Lower lobe of right lung (tissue), 2 donors: ENCODE data around the gene CHSY3. TPM values are rescaled to one million over a fixed set of nuclear protein-coding genes. Genes with fewer than 3 reads are reported as not detected.

Source experiments
- ATAC-seq, 2 donors: fragments of 200-7000 bp; cut with Tn5 transposase; one replicate each; pipeline ENCODE4 v1.9.1; 2020 to 2022; ENCODE audit warnings: mild to moderate bottlenecking in 2 of 2, moderate library complexity in 2 of 2
- DNase-seq: peaks from one replicate; pipeline ENCODE4 v3.0.0-alpha.2; 2020
- H3K27ac ChIP-seq: fragments of 200-600 bp; one replicate; pipeline ENCODE4 v1.8.0; 2022
- H3K27me3 ChIP-seq: fragments of 200-600 bp; one replicate; pipeline ENCODE4 v1.8.0; 2022; ENCODE audit warnings: low read depth
- H3K36me3 ChIP-seq: fragments of 200-600 bp; one replicate; pipeline ENCODE4 v1.8.0; 2022; ENCODE audit warnings: mild to moderate bottlenecking
- H3K4me1 ChIP-seq: fragments of 200-600 bp; one replicate; pipeline ENCODE4 v1.8.0; 2022
- H3K4me3 ChIP-seq: fragments of 200-600 bp; one replicate; pipeline ENCODE4 v1.8.0; 2022; ENCODE audit warnings: mild to moderate bottlenecking
- H3K9me3 ChIP-seq: fragments of 200-600 bp; one replicate; pipeline ENCODE4 v1.8.0; 2022
- CTCF ChIP-seq: fragments of 200-600 bp; IDR thresholded peaks from one replicate; pipeline ENCODE4 v1.8.0; 2022; ENCODE audit warnings: antibody characterized with exemption, mild to moderate bottlenecking
- intact Hi-C: fragments of 100-400 bp; cut with DNase I; formaldehyde crosslinking; loops from one replicate; pipeline ENCODE4 v1.11.0; 2022
- total RNA-seq: library from RNA; stranded (reverse); fragmentation: NEBNext Ultra II Directional; extraction: Animal tissue kit (Norgen Biotek cat#: 25700); gene quantifications from one replicate; pipeline ENCODE4 v1.2.1, GENCODE V29; 2021
- donor health status: DM: no; HTN: yes; CAD: no; lungs with severe emphysema.

The CHSY3 gene
- total RNA-seq, 1 donor from 2014 or later, result 4.7 TPM

- ATAC-seq, result no peak
- H3K4me1 ChIP-seq, result no peaks in the 10 kb centered on the region
- H3K27ac ChIP-seq, result no peak overlapping the region
- H3K9me3 ChIP-seq, result no peaks in the 10 kb centered on the region
- H3K27me3 ChIP-seq, result no peaks in the 10 kb centered on the region
- H3K36me3 ChIP-seq, result no peaks in the 10 kb centered on the region
- TF ChIP-seq CTCF, result no peak
- no peak for DNase-seq
- intact Hi-C loops, result no loop called here
- no peak overlapping the region for H3K4me3 ChIP-seq
Measured at GRCh38 chr5:130021876-130022275, 117.6 kb downstream of the CHSY3 start.

DNA sequence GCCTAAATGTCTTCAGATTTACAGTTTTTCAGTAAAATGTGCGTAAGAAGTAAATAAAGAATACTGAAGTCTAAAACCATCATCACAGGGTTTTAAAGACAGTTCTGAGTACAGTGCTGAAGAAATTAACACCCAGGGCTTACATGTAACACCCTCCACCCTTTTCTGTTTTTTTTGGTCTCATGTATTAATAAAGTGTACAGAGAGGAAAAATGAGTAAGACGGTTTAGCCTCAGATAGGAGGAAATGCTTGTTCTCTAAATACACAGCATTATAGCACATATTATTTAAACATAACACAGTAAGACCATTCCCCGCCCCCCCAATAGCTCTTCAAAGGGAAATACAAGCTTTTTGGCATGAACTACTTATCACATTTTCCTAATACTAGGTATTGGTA is 119.3 kb downstream of the CHSY3 start:
- no peak overlapping the region for H3K27ac ChIP-seq

DNA sequence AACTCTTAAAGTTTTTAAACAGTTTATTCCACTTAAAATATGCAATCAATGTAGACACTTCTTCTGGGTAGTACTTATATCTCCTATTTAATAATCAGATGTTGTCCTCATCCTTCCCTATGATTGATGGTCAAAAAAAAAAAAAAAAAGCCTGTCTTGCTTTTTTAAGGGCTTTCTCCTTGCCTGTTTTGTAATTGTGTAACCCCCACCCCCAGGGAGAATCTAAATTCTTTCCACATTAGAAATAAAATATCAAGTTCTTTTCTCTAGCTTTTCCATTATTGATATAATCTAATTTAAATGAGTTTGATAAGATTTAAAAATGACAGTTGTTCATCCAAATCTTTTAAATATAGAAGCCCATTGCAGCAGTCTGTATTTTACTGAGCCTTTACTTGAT is 119.7 kb downstream of the CHSY3 start:
- Histone ChIP-seq H3K4me3 (no peak overlapping the region), H3K27me3 (no peaks in the 10 kb centered on the region), H3K36me3 (no peaks in the 10 kb centered on the region), H3K4me1 (no peaks in the 10 kb centered on the region), H3K9me3 (no peaks in the 10 kb centered on the region), H3K27ac (no peak overlapping the region)
- TF ChIP-seq CTCF, result no peak
- intact Hi-C loops, result no loop called here
- ATAC-seq (no peak), DNase-seq (no peak)

More for the DNA sequence above, 119.3 kb downstream of the CHSY3 start:
- Histone ChIP-seq H3K27me3 (no peaks in the 10 kb centered on the region), H3K4me1 (no peaks in the 10 kb centered on the region), H3K36me3 (no peaks in the 10 kb centered on the region), H3K9me3 (no peaks in the 10 kb centered on the region), H3K4me3 (no peak overlapping the region)
- TF ChIP-seq CTCF, result no peak
- no peak for DNase-seq
- no peak for ATAC-seq
- intact Hi-C loops, result no loop called here

DNA sequence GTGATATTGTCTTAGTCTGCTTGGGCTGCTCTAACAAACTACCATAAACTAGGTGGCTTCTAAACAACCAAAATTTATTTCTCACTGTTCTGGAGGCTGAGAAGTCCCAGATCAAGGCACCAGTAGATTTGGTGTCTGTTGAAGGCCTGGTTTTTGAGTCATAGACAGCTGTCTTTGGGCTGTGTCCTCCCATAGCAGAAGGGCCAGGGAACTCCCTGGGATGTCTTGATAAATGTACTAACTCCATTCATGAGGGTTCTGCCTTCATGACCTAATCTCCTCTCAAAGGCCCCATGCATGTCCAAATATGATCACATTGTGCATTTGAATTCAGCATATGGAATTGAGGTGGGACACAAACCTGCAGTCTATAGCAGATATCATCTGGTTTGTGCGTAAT is 121.2 kb downstream of the CHSY3 start:
- Histone ChIP-seq H3K27me3 (no peaks in the 10 kb centered on the region), H3K9me3 (no peaks in the 10 kb centered on the region), H3K36me3 (no peaks in the 10 kb centered on the region), H3K4me3 (no peak overlapping the region), H3K27ac (no peak overlapping the region), H3K4me1 (no peaks in the 10 kb centered on the region)
- no peak for DNase-seq
- ATAC-seq, result no peak
- intact Hi-C loops, result no loop called here
- no peak for TF ChIP-seq CTCF

DNA sequence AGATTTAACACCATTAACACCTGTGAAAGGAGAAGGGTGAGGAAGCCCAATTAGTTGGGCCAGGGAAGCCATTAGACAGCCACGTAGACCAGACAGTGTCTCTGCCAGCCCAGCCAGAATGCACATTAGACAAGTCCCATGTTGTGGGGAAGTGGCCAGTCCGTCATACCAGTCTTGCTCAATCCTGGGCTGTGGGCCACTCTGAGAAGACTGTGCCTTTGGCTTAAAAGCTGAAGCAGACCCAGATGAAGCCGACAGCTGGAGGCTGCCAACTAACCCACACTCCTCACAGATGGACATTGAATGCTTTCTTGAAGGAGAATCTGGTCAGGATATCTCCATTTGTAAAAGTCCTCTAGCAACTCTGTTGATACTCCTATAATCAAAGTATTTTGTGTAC is 128.5 kb downstream of the CHSY3 start:
- Histone ChIP-seq H3K4me1 (no peaks in the 10 kb centered on the region), H3K36me3 (no peaks in the 10 kb centered on the region), H3K27ac (no peak overlapping the region), H3K9me3 (no peaks in the 10 kb centered on the region), H3K4me3 (no peak overlapping the region), H3K27me3 (no peaks in the 10 kb centered on the region)
- peak in 1 of 2 donors; percentile 70 for ATAC-seq
- peak; percentile 46 for DNase-seq
- intact Hi-C loops, result no loop called here
- TF ChIP-seq CTCF, result no peak
